WTC11 (cell line): ENCODE results near the gene IL1R1. TPM values are rescaled to one million over a fixed set of nuclear protein-coding genes. Genes with fewer than 3 reads are reported as not detected.

Experiments
- ATAC-seq: fragments of 200-7000 bp; cut with Tn5 transposase; 2 replicates; pipeline ENCODE4 v1.10.0; 2021; ENCODE audit warnings: mild to moderate bottlenecking, moderate library complexity
- CTCF ChIA-PET: fragments of 300-600 bp; sonication (Branson Sonifier 250); formaldehyde crosslinking; loops from one replicate; lab custom pipeline; 2021; ENCODE audit warnings: antibody characterized with exemption; lab: Charles Lee
- POLR2A ChIA-PET: fragments of 350-600 bp; sonication (Branson Sonifier 250); formaldehyde crosslinking; loops from one replicate; lab custom pipeline; 2021; ENCODE audit warnings: antibody characterized with exemption; lab: Charles Lee
- DNase-seq: peaks from one replicate; pipeline ENCODE4 v3.0.0; 2021; ENCODE audit warnings: low spot score
- H3K27ac Mint-ChIP-seq: 2 replicates; pipeline ENCODE4 v1.8.0; 2021; ENCODE audit warnings: mixed read lengths
- H3K27me3 Mint-ChIP-seq: 2 replicates; pipeline ENCODE4 v1.8.0; 2021; ENCODE audit warnings: low read depth, mild to moderate bottlenecking, moderate library complexity, mixed read lengths
- H3K36me3 Mint-ChIP-seq: 2 replicates; pipeline ENCODE4 v1.8.0; 2021; ENCODE audit warnings: mixed read lengths
- H3K4me1 Mint-ChIP-seq: 2 replicates; pipeline ENCODE4 v1.8.0; 2022; ENCODE audit warnings: mixed read lengths
- H3K4me3 Mint-ChIP-seq: 2 replicates; pipeline ENCODE4 v1.8.0; 2021; ENCODE audit warnings: mild to moderate bottlenecking, moderate library complexity, mixed read lengths
- H3K9me3 Mint-ChIP-seq: 2 replicates; pipeline ENCODE4 v1.8.0; 2021; ENCODE audit warnings: mixed read lengths
- AR ChIP-seq: fragments of 250-450 bp; sonication (Bioruptor Pico); IDR thresholded peaks from 2 replicates; pipeline ENCODE4 v1.9.0; 2021; ENCODE audit warnings: mild to moderate bottlenecking
- ATF1 ChIP-seq: sonication (generic); formaldehyde crosslinking; IDR thresholded peaks from 2 replicates; pipeline ENCODE4 v1.8.1; 2023; ENCODE audit warnings: mild to moderate bottlenecking, moderate library complexity, missing genetic modification reagents
- CBFB ChIP-seq: sonication (generic); formaldehyde crosslinking; IDR thresholded peaks from 2 replicates; pipeline ENCODE4 v1.8.1; 2022; ENCODE audit warnings: mild to moderate bottlenecking, low read depth, missing genetic modification reagents
- CDX4 ChIP-seq: fragments of 250-450 bp; sonication (Bioruptor Pico); IDR thresholded peaks from 2 replicates; pipeline ENCODE4 v1.9.0; 2021; ENCODE audit warnings: moderate library complexity, mild to moderate bottlenecking, inconsistent platforms, borderline replicate concordance
- CREB1 ChIP-seq: sonication (generic); formaldehyde crosslinking; IDR thresholded peaks from 2 replicates; pipeline ENCODE4 v1.8.0; 2023; ENCODE audit warnings: mild to moderate bottlenecking, missing genetic modification reagents
- ESRRA ChIP-seq: sonication (generic); formaldehyde crosslinking; IDR thresholded peaks from 2 replicates; pipeline ENCODE4 v1.8.1; 2022; ENCODE audit warnings: mild to moderate bottlenecking, missing genetic modification reagents, borderline replicate concordance
- FOXK1 ChIP-seq: sonication (generic); formaldehyde crosslinking; IDR thresholded peaks from 2 replicates; pipeline ENCODE4 v1.8.0; 2022; ENCODE audit warnings: mild to moderate bottlenecking, moderate library complexity, missing genetic modification reagents
- FOXP1 ChIP-seq: sonication (generic); formaldehyde crosslinking; IDR thresholded peaks from 2 replicates; pipeline ENCODE4 v1.8.0; 2022; ENCODE audit warnings: missing genetic modification reagents, mild to moderate bottlenecking, moderate library complexity, borderline replicate concordance
- GABPB1 ChIP-seq: sonication (generic); formaldehyde crosslinking; IDR thresholded peaks from 2 replicates; pipeline ENCODE4 v1.8.1; 2023; ENCODE audit warnings: mild to moderate bottlenecking, missing genetic modification reagents
- GRHL2 ChIP-seq: fragments of 250-450 bp; sonication (Bioruptor Pico); IDR thresholded peaks from 2 replicates; pipeline ENCODE4 v1.8.0; 2022; ENCODE audit warnings: mild to moderate bottlenecking, moderate library complexity; ENCODE audit not compliant: insufficient replicate concordance, severe bottlenecking
- HMGA2 ChIP-seq: fragments of 250-450 bp; sonication (Bioruptor Pico); IDR thresholded peaks from 2 replicates; pipeline ENCODE4 v1.4.0; 2021; ENCODE audit warnings: mild to moderate bottlenecking, moderate library complexity
- JAZF1 ChIP-seq: fragments of 250-450 bp; sonication (Bioruptor Pico); IDR thresholded peaks from 2 replicates; pipeline ENCODE4 v1.9.0; 2021; ENCODE audit warnings: moderate library complexity, mild to moderate bottlenecking, inconsistent platforms
- NFATC4 ChIP-seq: fragments of 250-450 bp; sonication (Bioruptor Pico); IDR thresholded peaks from 2 replicates; pipeline ENCODE4 v1.9.0; 2021; ENCODE audit warnings: mild to moderate bottlenecking
- PRRX2 ChIP-seq: fragments of 250-450 bp; sonication (Bioruptor Pico); IDR thresholded peaks from 2 replicates; pipeline ENCODE4 v1.8.0; 2021; ENCODE audit warnings: mild to moderate bottlenecking
- RELA ChIP-seq: sonication (generic); formaldehyde crosslinking; IDR thresholded peaks from 2 replicates; pipeline ENCODE4 v1.8.1; 2022; ENCODE audit warnings: missing genetic modification reagents, mild to moderate bottlenecking, borderline replicate concordance
- SMAD3 ChIP-seq: sonication (generic); formaldehyde crosslinking; IDR thresholded peaks from 2 replicates; pipeline ENCODE4 v1.8.0; 2022; ENCODE audit warnings: missing genetic modification reagents, mild to moderate bottlenecking, borderline replicate concordance
- SMAD4 ChIP-seq: sonication (generic); formaldehyde crosslinking; IDR thresholded peaks from 2 replicates; pipeline ENCODE4 v1.8.0; 2022; ENCODE audit warnings: mild to moderate bottlenecking, missing genetic modification reagents
- SOX15 ChIP-seq: fragments of 250-450 bp; sonication (Bioruptor Pico); IDR thresholded peaks from 2 replicates; pipeline ENCODE4 v1.9.0; 2021; ENCODE audit warnings: mild to moderate bottlenecking
- STAT6 ChIP-seq: sonication (generic); formaldehyde crosslinking; conservative IDR thresholded peaks from 2 replicates; pipeline ENCODE4 v1.8.1; 2023; ENCODE audit warnings: mild to moderate bottlenecking, low read depth, missing genetic modification reagents, moderate library complexity
- USF2 ChIP-seq: sonication (generic); formaldehyde crosslinking; IDR thresholded peaks from 2 replicates; pipeline ENCODE4 v1.8.1; 2023; ENCODE audit warnings: mild to moderate bottlenecking, missing genetic modification reagents, moderate library complexity
- ZNF219 ChIP-seq: sonication (generic); formaldehyde crosslinking; IDR thresholded peaks from 2 replicates; pipeline ENCODE4 v1.8.0; 2023; ENCODE audit warnings: missing genetic modification reagents, mild to moderate bottlenecking, borderline replicate concordance
- ZNF512 ChIP-seq: sonication (generic); formaldehyde crosslinking; IDR thresholded peaks from 2 replicates; pipeline ENCODE4 v1.8.1; 2022; ENCODE audit warnings: missing genetic modification reagents, borderline replicate concordance
- total RNA-seq: library from RNA; stranded (reverse); gene quantifications from 3 replicates; pipeline ENCODE4 v1.2.3, GENCODE V29; 2021
- TF ChIP-seq, protein P1 (sequence below): sonication (generic); formaldehyde crosslinking; IDR thresholded peaks from 2 replicates; pipeline ENCODE4 v1.8.1; 2023; ENCODE audit warnings: mild to moderate bottlenecking, missing genetic modification reagents

The IL1R1 gene
- total RNA-seq, 1 experiment from 2014 or later = 0.37 TPM

DNA sequence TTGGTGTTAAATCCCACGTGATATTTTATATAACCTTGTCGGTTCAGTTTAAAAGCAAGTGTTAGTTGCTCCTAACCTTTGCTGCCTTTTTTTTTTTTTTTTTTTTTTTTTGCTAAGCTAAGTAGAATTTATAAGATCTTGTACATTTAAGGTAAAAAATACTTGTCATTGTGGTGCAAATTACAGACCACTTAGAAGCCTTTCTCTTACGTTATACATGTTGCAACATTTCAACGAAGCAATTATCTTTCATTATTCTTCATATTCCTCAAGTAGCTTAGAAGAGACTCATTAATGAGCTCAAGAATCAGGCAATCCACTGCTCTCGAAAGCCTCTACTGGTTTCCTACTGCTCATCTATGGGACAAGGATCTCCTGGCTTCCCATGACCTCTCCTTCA is 29.4 kb downstream of the IL1R1 start (continued):
- TF ChIP-seq ZNF512 (CRISPR knock-in tag) = no peak
- TF ChIP-seq HMGA2 = no peak
- no peak for TF ChIP-seq USF2 (CRISPR knock-in tag)
- TF ChIP-seq GABPB1 (CRISPR knock-in tag) = no peak
- TF ChIP-seq FOXP1 (CRISPR knock-in tag) = no peak
- TF ChIP-seq SMAD3 (CRISPR knock-in tag) = no peak
- TF ChIP-seq SMAD4 (CRISPR knock-in tag) = no peak

DNA sequence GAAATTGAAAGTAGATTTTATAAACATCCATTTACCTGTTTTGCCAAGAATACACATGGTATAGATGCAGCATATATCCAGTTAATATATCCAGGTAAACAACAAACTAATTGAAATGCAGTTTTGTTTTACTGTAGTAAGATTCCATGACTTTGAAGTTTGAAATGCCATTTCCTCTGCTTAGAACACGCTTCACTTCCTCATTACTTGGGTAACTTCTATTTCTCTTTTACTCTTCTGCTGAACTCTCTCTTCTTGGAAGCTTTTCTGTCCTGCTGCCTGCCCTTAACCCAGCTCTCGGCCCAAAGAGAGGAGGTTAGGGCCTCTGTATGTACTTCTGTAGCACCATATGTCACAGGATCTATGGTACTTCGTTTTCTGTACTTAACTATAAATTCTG is 30.2 kb downstream of the IL1R1 start:
- peaks cover 11% of the 10 kb centered on the region for H3K4me1 Mint-ChIP-seq
- no peak overlapping the region for H3K4me3 Mint-ChIP-seq
- CTCF ChIA-PET = interaction anchor here (1.0 to 2.3 kb wide), 2 partner anchors 68 to 167 kb away, joined by 3 to 6 read pairs; no protein-coding TSS in a partner anchor
- DNase-seq = no peak
- H3K9me3 Mint-ChIP-seq = no peaks in the 10 kb centered on the region
- TF ChIP-seq RELA (CRISPR knock-in tag) = no peak
- TF ChIP-seq, protein P1, sequence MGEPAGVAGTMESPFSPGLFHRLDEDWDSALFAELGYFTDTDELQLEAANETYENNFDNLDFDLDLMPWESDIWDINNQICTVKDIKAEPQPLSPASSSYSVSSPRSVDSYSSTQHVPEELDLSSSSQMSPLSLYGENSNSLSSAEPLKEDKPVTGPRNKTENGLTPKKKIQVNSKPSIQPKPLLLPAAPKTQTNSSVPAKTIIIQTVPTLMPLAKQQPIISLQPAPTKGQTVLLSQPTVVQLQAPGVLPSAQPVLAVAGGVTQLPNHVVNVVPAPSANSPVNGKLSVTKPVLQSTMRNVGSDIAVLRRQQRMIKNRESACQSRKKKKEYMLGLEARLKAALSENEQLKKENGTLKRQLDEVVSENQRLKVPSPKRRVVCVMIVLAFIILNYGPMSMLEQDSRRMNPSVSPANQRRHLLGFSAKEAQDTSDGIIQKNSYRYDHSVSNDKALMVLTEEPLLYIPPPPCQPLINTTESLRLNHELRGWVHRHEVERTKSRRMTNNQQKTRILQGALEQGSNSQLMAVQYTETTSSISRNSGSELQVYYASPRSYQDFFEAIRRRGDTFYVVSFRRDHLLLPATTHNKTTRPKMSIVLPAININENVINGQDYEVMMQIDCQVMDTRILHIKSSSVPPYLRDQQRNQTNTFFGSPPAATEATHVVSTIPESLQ (CRISPR knock-in tag) = no peak
- TF ChIP-seq ZNF219 = no peak
- TF ChIP-seq CDX4 = no peak
- TF ChIP-seq PRRX2 (CRISPR knock-in tag) = no peak
- TF ChIP-seq NFATC4 (CRISPR knock-in tag) = no peak
- TF ChIP-seq GRHL2 (CRISPR knock-in tag) = no peak
- TF ChIP-seq, all 79 proteins: peak for 0
- Mint-ChIP-seq H3K36me3 (no peaks in the 10 kb centered on the region), H3K27ac (no peak overlapping the region), H3K27me3 (no peaks in the 10 kb centered on the region; the same call in 1 of the 2 replicates)
- no peak for ATAC-seq
- POLR2A ChIA-PET = no interaction called here

- ATAC-seq = no peak
- Mint-ChIP-seq H3K4me1 (peaks cover 14% of the 10 kb centered on the region), H3K4me3 (no peak overlapping the region)
- TF ChIP-seq CREB1 (CRISPR knock-in tag) (no peak), ESRRA (CRISPR knock-in tag) (no peak), FOXK1 (CRISPR knock-in tag) (no peak), STAT6 (CRISPR knock-in tag) (no peak), AR (CRISPR knock-in tag) (no peak), CBFB (CRISPR knock-in tag) (no peak), JAZF1 (no peak), ATF1 (CRISPR knock-in tag) (no peak), SOX15 (CRISPR knock-in tag) (no peak)
Measured at GRCh38 chr2:102176172-102176571, 33.6 kb downstream of the IL1R1 start.

More at GRCh38 chr2:102176172-102176571, 33.6 kb downstream of the IL1R1 start:
- no peaks in the 10 kb centered on the region for H3K9me3 Mint-ChIP-seq
- no peaks in the 10 kb centered on the region for H3K36me3 Mint-ChIP-seq
- CTCF ChIA-PET = no interaction called here
- no peaks in the 10 kb centered on the region; the same call in 1 of the 2 replicates for H3K27me3 Mint-ChIP-seq
- no peak overlapping the region for H3K27ac Mint-ChIP-seq
- no peak for DNase-seq
- POLR2A ChIA-PET = no interaction called here
